GM04504 (cell line): Measurements from ENCODE around the gene TNNT3.
"Not testable (repeated sequence)": the region's sequence is repeated elsewhere in the genome, so short reads cannot be mapped to it uniquely, and the experiment has no call there.

ENCODE experiments used
- DNase-seq: peaks from one replicate; pipeline ENCODE4 v3.0.0-alpha.2; 2012; ENCODE audit warnings: low read depth

The TNNT3 gene

DNA sequence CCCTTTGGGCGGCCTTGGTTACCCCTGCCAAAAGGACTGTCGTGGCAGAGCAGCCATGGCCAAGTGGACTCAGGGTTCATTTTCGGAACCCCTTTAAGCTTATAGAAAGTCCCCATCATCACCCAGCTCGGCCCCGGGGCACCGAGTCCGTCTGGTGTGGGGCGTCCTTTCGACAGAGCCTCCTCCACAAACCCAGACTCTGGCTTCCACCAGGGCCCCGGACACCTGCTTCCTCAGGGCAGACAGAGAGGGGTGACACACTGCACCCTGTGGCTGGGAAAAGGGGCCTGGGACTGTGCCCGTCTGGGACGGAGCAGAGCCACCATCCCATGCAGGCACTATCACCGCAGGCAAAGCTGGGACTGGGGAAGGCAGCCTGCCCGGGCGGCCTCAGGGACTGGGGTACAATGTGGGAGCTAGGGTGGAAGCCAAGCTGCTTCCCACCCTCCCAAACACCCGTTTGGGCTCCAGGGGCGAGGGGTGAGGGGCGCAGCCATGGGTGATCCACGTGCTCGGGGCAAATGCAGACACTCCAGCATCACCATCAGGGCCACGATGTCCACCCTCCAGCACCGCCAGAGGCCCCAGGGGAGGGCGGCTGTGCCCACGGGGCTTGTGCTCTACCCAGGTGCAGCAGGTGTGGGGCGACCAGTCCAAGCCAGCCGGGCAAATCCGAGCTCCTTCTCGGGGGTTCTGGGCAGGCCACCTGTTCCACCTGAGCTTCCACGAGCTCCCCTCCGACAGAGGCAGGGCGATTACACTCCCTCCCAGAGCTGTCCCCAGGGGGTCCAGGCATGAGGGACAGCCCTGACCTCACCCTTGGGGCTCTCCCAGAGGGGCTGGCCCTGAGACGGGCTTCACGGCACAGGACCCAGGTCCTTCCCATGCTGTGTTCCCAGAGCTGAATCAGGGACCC, 15.9 kb downstream of the TNNT3 start:
- no peak for DNase-seq

DNA sequence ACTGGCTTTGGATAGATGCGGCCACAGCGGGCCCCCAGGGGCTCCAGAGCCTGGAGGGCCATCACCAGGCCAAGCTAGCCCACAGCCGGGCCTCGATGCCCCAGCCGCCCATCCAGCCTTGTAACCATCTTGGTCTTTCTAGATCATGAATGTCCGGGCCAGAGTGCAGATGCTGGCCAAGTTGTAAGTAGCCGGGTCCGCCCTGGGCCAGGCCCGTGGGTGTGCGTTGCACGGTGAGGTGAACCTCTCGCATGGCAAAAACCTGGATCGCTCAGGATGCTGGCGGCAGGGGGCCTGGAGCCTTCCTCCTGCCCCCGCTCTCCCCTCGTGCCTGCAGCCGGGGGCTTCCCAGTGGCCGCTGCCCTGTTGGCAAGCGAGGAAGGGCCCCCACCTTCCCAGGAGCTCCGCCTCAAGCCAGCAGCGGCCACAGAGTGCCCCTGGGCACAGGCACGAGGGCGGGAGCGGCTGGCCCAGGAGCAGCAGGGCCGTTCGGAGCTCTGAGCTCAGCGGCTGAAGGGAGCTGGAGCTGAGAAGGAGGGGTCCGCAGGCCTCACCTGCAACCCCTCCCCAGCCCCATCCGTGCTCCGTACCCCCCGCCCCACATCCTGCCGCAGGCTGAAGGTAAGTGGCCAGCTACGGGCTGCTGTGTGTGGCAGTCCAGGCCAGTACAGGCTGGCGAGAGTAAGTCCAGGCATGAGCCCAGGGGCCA, 16.7 kb downstream of the TNNT3 start:
- DNase-seq, result no peak

DNA sequence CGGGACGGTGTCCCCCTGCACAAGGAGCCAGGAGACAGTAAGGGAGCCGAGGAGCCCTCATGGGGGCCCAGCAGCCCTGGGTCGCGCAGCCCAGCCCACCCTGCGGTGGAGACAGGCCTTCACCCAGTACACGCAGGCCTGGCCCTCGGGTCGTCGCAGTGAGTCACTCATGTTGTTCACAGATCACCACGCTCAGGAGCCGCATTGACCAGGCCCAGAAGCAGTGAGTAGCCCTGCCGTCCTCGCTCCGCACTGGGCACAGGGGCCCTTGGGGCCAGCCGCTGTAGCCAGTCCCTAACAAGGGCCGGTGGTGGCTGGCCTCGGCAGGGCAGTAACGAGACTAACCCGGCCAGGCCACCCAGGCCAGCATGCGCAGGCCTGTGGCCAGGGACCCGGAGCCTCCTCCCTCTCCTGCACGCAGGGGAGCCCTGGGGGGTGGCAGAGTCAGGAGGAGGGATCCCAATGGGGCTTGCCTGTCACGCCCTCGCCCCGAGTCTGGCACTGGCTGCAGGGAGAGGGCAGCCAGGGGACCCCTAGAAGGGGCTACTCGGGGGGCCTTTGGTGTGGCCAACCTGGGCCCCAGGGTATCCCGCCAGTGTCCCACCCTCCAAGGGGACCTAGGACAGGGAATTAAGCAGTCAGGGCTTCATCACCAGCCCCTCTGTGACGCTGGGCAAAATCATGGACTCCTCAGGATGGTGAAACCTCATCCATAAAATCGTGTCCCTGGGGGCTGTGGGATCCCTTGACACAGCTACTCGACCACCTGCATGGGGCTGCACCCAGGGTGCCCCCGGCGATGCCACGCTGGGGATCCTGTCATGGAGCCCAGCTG, 17.5 kb downstream of the TNNT3 start:
- no peak for DNase-seq

DNA sequence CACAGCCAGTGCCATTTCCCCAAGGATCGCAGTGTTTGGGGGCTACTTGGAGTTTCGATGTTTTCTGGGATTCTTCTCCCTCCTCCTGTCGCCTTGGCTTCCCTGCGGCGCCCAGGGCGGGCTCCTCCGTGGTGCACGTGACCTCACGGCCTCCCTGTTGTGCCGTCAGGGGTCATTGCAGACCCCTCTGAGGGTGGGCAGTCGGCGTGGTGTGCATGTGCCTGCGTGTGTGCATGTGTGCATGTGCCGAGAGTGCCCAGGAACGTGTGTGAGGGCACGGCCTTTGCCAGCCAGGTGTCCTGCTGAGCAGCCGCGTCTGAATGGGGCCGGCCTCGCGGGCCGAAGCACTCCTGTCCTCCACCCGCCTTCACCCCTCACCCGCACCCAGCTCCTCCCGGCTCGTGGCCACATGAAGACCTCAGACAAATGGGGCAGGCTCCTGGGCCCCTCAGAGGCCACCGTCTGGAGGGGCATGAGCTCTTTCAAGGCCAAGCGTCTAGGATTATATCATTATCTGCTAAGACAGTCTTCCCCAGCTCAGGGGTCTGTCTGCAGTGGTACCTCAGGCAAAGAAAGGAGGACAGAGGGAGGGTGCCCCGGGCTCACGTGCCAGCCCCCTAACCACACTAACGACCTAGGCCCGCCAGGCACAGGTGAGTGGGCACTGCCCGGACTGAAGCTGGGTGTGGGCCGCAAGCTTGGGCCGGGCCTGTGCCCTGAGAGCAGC, 18.3 kb downstream of the TNNT3 start:
- no peak for DNase-seq

DNA sequence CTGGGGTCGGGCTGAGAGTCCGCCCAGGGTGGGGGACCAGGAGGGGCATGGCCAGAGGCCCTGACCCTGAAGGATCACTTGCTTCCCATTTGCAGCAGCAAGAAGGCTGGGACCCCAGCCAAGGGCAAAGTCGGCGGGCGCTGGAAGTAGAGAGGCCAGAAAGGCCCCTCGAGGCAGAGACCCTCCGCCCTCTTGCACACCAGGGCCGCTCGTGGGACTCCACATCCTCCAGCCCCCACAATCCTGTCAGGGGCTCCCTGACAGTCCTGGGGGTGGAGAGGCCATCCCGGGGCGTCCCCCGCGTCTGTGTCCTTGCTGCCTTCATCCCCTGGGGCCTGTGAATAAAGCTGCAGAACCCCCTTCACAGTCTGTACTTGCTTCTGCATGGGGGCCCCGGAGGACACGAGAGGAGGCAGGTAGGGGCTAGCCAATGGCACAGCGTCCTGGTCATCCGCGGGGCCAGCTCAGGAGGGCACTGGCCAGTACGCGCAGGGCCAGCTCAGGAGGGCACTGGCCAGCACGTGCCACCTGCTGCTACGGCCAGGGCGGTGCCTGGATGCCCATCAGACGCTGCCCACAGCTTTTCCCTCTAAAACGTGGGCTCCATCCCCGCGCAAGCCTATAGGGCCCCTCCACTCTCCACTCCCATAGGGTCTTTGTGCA, 19.0 kb downstream of the TNNT3 start:
- no peak for DNase-seq

DNA sequence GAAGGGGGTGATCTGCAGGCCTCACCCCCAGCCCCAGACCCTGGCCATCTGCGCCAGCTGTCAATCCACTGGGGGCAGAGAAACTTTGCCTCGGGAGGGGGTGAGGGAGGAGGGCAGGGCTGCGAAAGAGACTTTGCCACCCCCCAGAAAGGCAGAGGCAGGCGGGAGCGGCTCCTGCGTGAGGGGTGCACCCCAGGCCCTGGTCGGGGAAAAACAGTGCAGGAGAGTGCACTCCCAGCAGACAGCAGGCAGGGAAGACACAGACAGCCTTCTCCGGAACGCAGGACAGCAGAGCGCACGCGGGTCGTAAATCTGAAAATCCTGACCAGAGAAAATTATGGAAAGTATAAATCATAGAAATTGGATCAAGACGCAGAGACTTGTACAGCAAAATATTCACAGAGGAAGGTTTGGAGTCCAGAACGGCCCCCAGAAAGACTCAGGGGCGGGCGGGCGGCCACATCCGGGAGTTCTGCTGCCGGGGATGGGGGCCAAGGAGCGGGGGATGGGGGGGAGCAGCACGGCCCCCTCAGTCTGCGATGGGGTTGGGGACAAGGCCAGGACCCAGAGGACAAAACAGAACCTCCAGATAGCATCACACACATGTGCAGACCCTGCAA, 19.6 kb downstream of the TNNT3 start:
- no peak for DNase-seq

DNA sequence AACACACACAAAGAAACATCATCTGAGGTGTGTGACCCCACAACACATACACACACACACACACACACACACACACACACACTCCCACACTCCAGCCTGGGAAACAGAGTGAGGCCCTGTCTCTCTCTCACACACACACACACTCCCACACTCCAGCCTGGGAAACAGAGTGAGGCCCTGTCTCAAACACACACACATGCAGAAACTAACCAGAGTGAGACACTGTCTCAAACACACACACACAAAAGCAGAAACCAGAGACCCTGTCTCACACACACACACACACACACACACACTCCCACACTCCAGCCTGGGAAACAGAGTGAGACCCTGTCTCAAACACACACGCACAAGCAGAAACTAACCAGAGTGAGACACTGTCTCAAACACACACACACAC, 20.3 kb downstream of the TNNT3 start:
- not testable (repeated sequence) for DNase-seq

DNA sequence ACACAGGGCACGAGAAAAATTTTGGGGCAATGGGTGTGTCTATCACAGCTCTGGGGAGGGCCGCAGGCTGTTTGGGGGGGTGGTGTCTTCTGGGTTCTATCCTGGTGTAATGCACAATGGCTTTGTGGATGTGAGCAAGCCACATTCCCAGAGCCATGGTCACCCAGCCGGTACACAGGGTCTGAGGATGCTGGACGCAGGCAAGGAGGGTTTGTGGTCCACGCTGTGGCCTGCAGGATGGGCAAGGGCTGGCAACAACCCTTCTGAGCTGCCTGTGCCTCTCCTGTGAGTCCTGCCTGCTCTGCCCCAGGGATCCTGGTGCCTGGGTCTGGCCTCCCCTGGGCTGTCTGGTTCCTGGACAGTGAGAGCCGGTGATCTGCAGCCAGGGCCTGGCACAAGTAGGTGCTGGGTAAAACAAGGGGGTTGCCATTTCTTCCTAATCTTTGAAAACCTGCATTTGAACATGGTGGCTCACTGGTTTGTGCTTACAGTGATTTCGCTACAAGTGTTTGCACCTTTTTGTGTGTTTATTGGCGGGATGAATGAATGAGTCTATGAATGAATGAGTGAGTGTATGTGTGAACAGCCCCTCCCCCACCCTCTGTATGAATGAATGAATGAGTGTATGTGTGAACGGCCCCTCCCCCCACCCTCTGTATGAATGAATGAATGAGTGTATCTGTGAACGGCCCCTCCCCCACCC, 23.2 kb downstream of the TNNT3 start:
- DNase-seq, result no peak

DNA sequence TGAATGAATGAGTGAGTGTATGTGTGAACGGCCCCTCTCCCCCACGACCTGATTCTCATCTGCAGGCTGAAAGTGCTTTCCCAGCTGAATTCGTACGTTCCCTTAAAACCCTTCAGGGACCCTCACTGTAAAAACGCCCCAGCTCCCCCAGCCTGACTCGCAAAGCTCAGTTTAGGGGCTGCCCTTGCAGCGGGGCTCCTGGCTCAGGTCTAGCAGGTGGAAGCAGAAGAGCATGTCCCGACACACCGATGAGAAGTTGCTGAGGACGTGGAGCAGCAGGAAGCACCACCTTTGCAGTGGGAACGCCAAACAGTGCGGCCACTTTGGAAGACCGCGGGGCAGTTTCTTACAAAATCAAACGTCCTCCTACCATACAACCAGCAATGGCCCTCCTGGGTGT, 24.1 kb downstream of the TNNT3 start:
- no peak for DNase-seq

DNA sequence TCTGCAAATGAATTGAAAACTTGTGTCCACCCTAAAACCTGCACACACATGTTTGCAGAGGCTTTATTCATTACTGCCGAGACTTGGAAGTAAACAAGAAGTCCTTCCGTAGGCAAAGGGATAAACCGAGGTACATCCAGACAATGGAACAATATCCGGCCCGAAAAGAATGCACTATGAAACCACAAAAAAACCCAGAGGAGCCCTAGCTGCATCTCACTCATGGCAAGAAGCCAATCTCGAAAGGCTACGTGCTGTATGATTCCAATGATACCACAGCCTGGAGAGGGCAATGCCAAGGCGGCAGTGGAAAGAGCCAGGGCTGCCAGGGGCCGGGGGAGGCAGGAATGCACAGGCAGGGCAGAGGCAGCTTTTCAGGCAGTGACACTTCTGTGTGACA, 24.5 kb downstream of the TNNT3 start:
- DNase-seq, result no peak

DNA sequence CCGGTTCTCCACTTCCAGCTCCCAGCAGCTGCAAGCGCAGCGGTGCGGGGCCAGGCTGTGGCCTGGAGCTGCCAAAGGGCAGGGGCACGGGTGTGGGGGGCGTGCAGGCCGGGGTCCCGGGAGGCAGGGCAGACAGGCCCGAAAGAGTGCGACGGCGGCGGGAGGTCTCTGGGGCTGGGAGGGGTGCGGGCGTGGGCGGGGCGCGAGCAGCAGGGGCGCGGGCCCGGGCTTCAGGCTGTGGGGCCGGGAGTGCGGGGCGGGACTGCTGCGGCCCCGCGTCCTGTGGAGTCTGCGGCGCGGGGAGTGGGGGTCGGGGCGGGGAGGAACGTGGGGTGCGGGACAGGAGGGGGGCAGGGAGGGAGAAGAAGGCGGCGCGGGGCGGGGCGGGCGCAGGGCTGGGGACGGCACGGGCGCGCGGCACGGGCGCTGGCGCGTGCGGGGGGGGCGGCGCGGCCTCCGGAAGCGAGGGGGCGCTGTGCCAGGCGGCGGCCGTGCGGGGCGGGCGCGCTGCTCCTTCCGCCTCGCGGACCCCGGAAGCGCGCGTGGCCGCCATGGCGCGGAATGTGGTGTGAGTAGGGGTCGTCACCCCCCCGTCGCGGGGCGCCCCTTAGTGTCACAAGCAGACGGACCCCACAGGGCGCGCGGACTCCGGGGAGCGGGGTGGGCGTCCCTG, 27.4 kb downstream of the TNNT3 start, which contains the start of gene MRPL23:
Gene MRPL23 (plus strand): TSS at position 521 of the 673 bp plus-strand sequence. CDS start 31 bp downstream, at position 552.
- no peak for DNase-seq

DNA sequence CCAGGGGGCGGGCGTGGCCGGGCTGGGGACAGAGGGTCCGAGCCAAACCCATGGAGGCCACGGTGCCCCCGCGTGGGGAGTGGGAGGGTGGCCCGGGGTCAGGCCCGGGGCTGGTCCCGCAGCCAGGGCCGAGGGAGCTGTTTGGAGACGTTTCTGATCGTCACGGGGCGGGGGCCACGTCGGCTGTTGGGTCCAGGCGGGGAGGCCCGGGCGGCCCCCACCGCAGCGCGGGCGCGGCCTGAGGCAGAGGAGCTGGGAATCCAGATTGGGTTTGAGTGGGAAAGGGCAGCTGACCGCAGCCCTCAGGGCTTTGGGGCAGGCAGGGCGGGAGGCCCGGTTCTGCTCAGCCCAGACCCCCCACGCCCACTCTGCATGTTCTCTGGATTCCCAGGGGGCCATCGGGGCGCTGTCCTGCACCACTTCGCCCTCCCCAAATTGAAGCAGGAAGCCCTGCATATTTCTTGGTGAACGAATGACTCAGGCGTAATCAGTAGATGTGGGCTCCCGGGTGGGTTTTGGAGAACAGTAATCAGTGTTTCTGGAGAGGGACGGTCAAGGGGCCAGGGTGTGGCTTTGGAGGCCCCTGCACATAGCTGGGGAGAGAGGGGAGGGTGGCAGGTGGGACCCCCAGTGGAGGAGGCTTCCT, 28.2 kb downstream of the TNNT3 start:
- no peak for DNase-seq

DNA sequence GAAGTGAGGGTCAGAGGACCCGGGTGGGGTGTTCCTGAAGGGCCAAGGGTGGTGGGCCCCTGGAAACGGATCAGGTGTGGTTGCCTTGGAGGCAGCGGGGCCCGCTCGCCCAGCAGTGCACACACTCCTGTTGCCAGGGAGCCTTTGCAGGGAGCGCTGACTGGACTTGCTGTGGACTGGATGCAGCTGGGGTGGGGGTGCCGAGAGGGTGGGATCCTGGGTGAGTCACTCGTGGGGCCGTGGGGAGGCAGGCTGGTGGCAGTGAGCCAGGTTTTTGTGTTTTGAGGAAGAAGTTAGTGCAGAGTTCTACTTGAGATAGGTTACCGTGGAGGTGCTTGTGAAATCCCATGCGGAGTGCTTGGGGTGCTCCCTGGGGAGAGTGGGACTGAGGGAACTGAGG, 28.9 kb downstream of the TNNT3 start:
- DNase-seq, result no peak

DNA sequence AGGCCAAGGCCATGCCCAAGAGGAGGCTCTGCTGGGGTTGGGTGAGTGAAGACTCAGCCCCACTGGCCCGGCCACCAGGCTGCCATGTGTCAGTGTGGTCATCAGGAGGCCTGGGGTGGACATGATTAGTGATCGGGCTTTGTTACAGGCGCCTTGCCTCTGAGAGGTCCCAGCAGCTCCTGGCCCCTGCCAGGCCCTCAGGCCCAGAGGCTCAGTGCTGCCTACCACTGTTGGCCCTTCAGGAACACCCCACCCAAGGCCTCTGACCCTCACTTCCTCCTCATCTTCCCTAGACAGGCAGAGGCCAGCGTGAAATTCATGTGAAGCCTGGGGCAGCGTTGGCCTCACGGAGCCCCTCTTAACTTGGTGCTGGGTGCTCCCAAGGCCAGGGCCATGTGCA, 29.8 kb downstream of the TNNT3 start:
- no peak for DNase-seq

DNA sequence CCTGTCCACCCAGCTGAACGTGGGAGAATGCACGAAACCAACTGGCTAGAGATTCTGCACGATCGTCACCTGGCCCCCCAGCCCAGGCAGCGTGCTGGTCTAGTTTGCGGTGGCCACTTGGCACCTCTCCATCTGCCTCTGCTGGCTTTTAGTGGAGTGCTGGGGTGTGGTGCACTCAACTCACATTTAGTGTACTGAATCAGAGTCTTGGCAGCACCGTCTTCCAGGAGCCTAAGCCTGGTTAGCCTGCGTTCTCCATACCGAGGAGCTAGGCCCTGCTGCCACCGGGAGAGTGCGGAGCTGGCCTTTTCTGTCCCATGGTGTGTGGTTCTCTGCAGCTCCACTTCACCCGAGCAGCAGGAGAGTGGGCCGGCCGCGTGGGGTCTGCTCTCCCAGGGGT, 30.4 kb downstream of the TNNT3 start:
- DNase-seq, result no peak

DNA sequence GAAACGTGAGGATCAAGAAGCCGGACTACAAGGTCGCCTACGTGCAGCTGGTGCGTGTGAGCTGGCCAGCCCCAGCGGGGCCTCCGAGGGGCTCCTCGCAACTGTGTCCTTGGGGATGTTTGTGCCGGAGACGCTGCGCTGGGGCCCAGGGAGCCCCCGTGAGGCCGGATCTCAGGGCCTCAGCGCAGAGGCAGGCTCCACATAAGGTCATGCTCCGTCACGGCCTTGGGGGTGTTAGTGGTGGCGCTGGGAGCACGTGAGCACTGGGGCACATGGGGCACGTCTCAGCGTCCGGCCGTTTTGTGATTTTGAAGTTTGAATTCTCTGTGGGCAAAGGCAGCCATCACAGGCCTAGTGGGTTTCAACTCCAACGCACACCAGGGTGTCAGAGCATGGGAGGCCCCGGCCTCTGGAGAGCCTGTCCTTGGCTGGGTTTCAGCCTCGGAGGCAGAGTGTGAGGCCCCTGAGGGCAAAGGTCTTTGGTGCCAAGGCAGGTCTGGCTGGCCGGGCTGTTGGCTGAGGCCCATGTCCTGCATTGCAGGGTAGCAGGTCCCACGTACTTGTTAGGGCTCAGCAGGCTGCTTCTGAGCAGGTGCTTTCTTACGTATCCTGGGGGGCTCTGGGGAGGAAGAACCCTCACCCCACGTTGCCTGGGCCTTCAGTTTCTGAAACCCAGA, 33.4 kb downstream of the TNNT3 start:
- DNase-seq, result no peak

DNA sequence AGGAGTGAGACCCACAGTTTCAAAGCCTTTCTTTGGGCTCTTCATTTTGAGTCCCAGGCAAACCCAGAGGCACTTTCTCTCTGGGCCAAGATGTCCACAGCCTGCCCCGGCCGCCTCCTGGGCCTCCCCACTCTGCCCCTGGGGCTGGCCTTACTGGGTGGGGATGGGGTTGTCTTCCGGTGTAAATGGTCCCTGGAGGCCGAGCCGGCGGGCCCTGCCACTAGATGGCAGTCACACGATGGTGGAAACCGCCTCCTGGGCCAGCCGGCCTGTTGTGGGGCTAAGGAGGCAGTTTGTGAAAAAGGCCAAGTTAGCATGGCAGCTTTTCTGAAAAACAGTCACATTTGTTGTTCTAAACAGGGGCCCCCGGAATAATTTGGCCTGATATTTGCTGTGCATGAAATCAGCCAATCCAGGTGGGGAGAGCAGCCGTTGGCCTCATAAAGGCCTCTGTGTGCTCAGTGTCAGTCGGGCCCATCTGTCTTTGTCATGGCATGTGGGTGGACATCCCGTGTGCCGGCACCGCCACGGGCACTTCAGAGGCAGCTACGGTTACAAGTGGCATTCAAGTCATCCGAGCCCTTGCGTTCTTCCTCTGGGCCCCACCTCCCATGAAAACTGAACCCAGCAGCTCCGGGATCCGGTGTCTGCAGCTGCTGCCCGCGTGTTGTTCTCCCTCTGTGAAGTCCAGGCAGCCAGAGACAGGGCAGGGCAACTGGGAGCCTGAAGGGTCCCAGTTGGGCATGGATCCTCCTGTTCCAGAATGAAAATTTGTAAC, 34.2 kb downstream of the TNNT3 start:
- DNase-seq, result no peak

DNA sequence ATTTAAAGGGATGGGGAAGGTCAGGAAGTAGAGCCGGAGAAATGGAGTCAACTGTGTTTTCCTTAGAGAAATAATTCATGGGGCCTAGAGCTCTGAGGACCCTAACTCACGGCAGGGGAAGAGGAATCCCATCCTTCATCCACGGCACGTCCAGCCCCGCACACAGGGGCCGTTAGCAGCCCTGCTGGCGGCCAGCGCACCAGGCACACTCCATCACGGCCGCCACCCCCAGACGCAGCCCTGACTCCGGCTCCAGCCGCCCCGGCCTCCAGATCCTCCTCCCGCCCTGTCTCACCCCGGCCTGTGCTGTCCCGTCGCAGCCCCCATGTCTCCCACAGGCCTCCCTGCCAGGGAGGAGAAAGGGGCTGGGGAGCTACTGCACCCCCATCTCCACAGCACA, 38.9 kb downstream of the TNNT3 start:
- DNase-seq, result no peak
